HepG2 (cell line): Measurements from ENCODE around the gene NDUFS1. TPM values are rescaled to one million over a fixed set of nuclear protein-coding genes. Genes with fewer than 3 reads are reported as not detected.
A peak's percentile ranks its signal among the peaks of the same experiment; 100 is the strongest.

ENCODE experiments used
- ATM ChIP-seq: fragments of 450-650 bp; IDR thresholded peaks from 2 replicates; pipeline ENCODE4 v1.7.1; 2017; ENCODE audit warnings: mild to moderate bottlenecking, borderline replicate concordance
- HOXA3 ChIP-seq: sonication (generic); formaldehyde crosslinking; IDR thresholded peaks from 2 replicates; pipeline ENCODE4 v1.5.0; 2020; ENCODE audit warnings: missing genetic modification reagents
- HOXA7 ChIP-seq: sonication (generic); formaldehyde crosslinking; IDR thresholded peaks from 2 replicates; pipeline ENCODE4 v1.8.1; 2022; ENCODE audit warnings: mild to moderate bottlenecking, missing genetic modification reagents, moderate library complexity
- KAT2B ChIP-seq: fragments of 150-350 bp; IDR thresholded peaks from 2 replicates; pipeline ENCODE4 v1.6.1; 2014; ENCODE audit warnings: low read depth, low read length, borderline replicate concordance
- PHF20 ChIP-seq: sonication (generic); formaldehyde crosslinking; IDR thresholded peaks from 2 replicates; pipeline ENCODE4 v1.5.0; 2020; ENCODE audit warnings: mild to moderate bottlenecking, missing genetic modification reagents
- SATB2 ChIP-seq: sonication (generic); formaldehyde crosslinking; IDR thresholded peaks from 2 replicates; pipeline ENCODE4 v1.5.0; 2020; ENCODE audit warnings: missing genetic modification reagents
- ZNF569 ChIP-seq: sonication (generic); formaldehyde crosslinking; IDR thresholded peaks from 2 replicates; pipeline ENCODE4 v1.5.0; 2020; ENCODE audit warnings: mild to moderate bottlenecking, missing genetic modification reagents, moderate library complexity, borderline replicate concordance
- ZSCAN29 ChIP-seq: sonication (generic); formaldehyde crosslinking; conservative IDR thresholded peaks from 2 replicates; pipeline ENCODE4 v1.4.0; 2020; ENCODE audit warnings: mild to moderate bottlenecking, missing genetic modification reagents
- polyA plus RNA-seq, 8 experiments: library from polyadenylated mRNA; depleted of rRNA in 3 of 8; stranded (reverse) in 7 of 8; unstranded in 1 of 8; fragments of >200 nt; fragmentation: Illumina TruSeq in 4 of 8; extraction: Trizol in 4 of 8; gene quantifications; 2 replicates each; pipeline versions ENCODE4 v1.2.1 to v1.2.3, GENCODE V29; 2011 to 2016; ENCODE audit warnings: low read depth in 4 of 8, missing spikeins in 1 of 8, mixed read lengths in 1 of 8; ENCODE audit not compliant: insufficient read depth in 1 of 8
- total RNA-seq, 5 experiments: library from RNA; depleted of rRNA; stranded (reverse); fragments of >200 nt; fragmentation: Illumina TruSeq; extraction: Trizol; gene quantifications; 2 replicates each; pipeline ENCODE4 v1.2.3, GENCODE V29; 2016; ENCODE audit warnings: low read depth in 1 of 5
- TF ChIP-seq, protein P1 (sequence below): sonication (generic); formaldehyde crosslinking; IDR thresholded peaks from 2 replicates; pipeline ENCODE4 v1.4.0; 2020; ENCODE audit warnings: low read depth, mild to moderate bottlenecking, missing genetic modification reagents
- TF ChIP-seq, protein P2 (sequence below): sonication (generic); formaldehyde crosslinking; IDR thresholded peaks from 2 replicates; pipeline ENCODE4 v1.5.1; 2020; ENCODE audit warnings: missing genetic modification reagents, mild to moderate bottlenecking, borderline replicate concordance
- TF ChIP-seq, protein P3 (sequence below): sonication (generic); formaldehyde crosslinking; IDR thresholded peaks from 2 replicates; pipeline ENCODE4 v1.4.0; 2020; ENCODE audit warnings: missing genetic modification reagents
- TF ChIP-seq, protein P4 (sequence below): sonication (generic); formaldehyde crosslinking; IDR thresholded peaks from 2 replicates; pipeline ENCODE4 v1.4.0; 2020; ENCODE audit warnings: missing genetic modification reagents, borderline replicate concordance
- TF ChIP-seq, protein P5 (sequence below): IDR thresholded peaks from 2 replicates; pipeline ENCODE4 v1.6.1; 2016; ENCODE audit warnings: missing biosample characterization, missing genetic modification reagents, low read depth
- TF ChIP-seq, protein P6 (sequence below): sonication (generic); formaldehyde crosslinking; IDR thresholded peaks from 2 replicates; pipeline ENCODE4 v1.8.1; 2022; ENCODE audit warnings: low read depth, mild to moderate bottlenecking, missing genetic modification reagents

Gene NDUFS1
- total and polyA plus RNA-seq, 2 of the 13 experiments (the other 11 are each of a cell fraction or from before 2014, with no cell fraction given): 139 to 242 TPM

DNA sequence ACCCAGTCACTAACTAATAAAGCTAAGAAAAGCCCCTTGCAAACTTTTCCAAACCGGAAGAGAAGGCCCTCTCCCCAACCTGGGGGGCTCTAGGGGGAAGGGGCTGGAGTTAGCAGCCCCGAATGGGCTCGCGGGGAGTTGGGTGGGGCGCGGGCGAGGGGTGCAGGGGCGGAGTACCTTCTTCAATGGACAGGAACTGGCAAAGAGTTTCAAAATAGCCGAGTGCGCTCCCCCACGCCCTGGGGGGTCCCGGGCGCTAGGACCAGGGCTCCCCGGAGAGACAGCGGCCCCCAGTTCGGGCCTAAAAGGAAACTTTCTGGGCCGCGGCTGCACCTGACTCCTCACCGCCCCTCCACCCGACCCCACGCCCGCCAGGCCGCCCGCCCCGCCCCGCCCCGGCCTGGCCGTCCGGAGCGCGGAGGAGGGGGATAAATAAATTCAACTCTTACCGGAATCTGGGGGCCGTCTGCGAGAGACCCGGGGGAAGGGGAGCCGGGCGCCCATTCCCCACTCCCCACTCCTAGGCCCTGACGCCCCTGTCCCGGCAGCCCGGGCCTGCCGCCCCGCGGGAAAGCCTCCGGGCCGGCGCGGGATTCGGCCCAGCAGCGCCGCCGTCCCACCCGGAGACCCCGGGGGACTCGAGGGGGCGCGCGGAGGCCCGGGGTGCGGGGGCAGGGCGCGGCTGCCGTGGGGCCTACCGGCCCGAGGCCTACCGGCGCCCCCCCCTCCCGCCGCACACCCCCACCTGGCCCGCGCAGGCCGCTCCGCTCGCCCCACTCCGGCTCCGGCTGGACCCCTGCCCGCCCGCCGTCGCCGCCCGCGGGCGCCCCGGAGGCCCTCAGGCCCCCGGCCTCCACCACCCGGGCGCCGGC lies 74.1 kb downstream of the NDUFS1 start (continued):
- TF ChIP-seq, protein P1, sequence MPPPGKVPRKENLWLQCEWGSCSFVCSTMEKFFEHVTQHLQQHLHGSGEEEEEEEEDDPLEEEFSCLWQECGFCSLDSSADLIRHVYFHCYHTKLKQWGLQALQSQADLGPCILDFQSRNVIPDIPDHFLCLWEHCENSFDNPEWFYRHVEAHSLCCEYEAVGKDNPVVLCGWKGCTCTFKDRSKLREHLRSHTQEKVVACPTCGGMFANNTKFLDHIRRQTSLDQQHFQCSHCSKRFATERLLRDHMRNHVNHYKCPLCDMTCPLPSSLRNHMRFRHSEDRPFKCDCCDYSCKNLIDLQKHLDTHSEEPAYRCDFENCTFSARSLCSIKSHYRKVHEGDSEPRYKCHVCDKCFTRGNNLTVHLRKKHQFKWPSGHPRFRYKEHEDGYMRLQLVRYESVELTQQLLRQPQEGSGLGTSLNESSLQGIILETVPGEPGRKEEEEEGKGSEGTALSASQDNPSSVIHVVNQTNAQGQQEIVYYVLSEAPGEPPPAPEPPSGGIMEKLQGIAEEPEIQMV (CRISPR knock-in tag): no peak
- TF ChIP-seq PHF20 (no peak; the same call in 1 of the 2 replicates), ATM (no peak), ZNF569 (CRISPR knock-in tag) (no peak), HOXA3 (no peak), SATB2 (CRISPR knock-in tag) (no peak), KAT2B (no peak), ZSCAN29 (CRISPR knock-in tag) (no peak), HOXA7 (CRISPR knock-in tag) (no peak)
- TF ChIP-seq, protein P2, sequence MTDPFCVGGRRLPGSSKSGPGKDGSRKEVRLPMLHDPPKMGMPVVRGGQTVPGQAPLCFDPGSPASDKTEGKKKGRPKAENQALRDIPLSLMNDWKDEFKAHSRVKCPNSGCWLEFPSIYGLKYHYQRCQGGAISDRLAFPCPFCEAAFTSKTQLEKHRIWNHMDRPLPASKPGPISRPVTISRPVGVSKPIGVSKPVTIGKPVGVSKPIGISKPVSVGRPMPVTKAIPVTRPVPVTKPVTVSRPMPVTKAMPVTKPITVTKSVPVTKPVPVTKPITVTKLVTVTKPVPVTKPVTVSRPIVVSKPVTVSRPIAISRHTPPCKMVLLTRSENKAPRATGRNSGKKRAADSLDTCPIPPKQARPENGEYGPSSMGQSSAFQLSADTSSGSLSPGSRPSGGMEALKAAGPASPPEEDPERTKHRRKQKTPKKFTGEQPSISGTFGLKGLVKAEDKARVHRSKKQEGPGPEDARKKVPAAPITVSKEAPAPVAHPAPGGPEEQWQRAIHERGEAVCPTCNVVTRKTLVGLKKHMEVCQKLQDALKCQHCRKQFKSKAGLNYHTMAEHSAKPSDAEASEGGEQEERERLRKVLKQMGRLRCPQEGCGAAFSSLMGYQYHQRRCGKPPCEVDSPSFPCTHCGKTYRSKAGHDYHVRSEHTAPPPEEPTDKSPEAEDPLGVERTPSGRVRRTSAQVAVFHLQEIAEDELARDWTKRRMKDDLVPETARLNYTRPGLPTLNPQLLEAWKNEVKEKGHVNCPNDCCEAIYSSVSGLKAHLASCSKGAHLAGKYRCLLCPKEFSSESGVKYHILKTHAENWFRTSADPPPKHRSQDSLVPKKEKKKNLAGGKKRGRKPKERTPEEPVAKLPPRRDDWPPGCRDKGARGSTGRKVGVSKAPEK (CRISPR knock-in tag): no peak
- TF ChIP-seq, protein P3, sequence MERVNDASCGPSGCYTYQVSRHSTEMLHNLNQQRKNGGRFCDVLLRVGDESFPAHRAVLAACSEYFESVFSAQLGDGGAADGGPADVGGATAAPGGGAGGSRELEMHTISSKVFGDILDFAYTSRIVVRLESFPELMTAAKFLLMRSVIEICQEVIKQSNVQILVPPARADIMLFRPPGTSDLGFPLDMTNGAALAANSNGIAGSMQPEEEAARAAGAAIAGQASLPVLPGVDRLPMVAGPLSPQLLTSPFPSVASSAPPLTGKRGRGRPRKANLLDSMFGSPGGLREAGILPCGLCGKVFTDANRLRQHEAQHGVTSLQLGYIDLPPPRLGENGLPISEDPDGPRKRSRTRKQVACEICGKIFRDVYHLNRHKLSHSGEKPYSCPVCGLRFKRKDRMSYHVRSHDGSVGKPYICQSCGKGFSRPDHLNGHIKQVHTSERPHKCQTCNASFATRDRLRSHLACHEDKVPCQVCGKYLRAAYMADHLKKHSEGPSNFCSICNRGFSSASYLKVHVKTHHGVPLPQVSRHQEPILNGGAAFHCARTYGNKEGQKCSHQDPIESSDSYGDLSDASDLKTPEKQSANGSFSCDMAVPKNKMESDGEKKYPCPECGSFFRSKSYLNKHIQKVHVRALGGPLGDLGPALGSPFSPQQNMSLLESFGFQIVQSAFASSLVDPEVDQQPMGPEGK: peak; percentile 40
- TF ChIP-seq, protein P4, sequence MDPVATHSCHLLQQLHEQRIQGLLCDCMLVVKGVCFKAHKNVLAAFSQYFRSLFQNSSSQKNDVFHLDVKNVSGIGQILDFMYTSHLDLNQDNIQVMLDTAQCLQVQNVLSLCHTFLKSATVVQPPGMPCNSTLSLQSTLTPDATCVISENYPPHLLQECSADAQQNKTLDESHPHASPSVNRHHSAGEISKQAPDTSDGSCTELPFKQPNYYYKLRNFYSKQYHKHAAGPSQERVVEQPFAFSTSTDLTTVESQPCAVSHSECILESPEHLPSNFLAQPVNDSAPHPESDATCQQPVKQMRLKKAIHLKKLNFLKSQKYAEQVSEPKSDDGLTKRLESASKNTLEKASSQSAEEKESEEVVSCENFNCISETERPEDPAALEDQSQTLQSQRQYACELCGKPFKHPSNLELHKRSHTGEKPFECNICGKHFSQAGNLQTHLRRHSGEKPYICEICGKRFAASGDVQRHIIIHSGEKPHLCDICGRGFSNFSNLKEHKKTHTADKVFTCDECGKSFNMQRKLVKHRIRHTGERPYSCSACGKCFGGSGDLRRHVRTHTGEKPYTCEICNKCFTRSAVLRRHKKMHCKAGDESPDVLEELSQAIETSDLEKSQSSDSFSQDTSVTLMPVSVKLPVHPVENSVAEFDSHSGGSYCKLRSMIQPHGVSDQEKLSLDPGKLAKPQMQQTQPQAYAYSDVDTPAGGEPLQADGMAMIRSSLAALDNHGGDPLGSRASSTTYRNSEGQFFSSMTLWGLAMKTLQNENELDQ (CRISPR knock-in tag): no peak
- TF ChIP-seq, protein P5, sequence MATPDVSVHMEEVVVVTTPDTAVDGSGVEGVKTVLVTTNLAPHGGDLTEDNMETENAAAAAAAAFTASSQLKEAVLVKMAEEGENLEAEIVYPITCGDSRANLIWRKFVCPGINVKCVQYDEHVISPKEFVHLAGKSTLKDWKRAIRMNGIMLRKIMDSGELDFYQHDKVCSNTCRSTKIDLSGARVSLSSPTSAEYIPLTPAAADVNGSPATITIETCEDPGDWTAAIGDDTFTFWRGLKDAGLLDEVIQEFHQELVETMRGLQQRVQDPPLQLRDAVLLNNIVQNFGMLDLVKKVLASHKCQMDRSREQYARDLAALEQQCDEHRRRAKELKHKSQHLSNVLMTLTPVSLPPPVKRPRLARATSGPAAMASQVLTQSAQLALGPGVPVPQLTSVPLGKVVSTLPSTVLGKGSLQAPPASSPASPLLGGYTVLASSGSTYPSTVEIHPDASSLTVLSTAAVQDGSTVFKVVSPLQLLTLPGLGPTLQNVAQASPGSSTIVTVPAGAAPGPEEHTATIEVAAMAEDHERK (CRISPR knock-in tag): no peak
- TF ChIP-seq, protein P6, sequence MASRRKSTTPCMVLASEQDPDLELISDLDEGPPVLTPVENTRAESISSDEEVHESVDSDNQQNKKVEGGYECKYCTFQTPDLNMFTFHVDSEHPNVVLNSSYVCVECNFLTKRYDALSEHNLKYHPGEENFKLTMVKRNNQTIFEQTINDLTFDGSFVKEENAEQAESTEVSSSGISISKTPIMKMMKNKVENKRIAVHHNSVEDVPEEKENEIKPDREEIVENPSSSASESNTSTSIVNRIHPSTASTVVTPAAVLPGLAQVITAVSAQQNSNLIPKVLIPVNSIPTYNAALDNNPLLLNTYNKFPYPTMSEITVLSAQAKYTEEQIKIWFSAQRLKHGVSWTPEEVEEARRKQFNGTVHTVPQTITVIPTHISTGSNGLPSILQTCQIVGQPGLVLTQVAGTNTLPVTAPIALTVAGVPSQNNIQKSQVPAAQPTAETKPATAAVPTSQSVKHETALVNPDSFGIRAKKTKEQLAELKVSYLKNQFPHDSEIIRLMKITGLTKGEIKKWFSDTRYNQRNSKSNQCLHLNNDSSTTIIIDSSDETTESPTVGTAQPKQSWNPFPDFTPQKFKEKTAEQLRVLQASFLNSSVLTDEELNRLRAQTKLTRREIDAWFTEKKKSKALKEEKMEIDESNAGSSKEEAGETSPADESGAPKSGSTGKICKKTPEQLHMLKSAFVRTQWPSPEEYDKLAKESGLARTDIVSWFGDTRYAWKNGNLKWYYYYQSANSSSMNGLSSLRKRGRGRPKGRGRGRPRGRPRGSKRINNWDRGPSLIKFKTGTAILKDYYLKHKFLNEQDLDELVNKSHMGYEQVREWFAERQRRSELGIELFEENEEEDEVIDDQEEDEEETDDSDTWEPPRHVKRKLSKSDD (CRISPR knock-in tag): 0 out of 2 replicates have a peak, but pooled peaks have one; percentile 9
